Measurements from ENCODE around the gene THSD7B.

DNA sequence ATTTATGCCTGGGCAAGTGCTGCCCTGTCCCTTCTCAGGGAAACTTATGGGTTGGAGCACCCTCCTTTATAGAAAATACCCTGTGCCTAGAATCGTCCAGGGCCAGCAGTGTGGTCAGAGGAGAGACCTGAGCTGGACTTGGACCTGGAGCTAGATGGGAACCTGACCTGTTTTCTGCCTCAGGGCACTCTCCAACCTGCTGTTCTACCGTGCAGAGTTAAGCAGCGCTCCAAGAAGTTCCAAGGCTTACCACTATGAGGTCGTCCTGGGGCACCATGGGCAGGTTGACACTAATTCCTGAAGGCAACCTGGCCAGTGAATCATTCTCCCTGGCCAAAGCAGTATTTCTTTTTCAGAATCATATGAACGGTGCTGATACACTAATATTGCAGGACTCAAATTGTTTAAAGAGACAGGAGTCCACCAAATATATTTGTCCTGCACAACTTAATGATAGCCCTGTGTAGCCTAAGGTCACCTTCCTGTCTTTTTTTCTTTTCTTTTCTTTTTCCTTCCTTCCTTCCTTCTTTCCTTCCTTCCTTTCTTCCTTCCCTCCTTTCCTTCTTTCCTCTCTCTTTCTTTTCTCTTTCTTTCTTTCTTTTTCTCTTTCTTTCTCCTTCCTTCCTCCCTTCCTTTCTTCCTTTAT is 743.5 kb downstream of the THSD7B start:
- TF ChIP-seq, protein P1, sequence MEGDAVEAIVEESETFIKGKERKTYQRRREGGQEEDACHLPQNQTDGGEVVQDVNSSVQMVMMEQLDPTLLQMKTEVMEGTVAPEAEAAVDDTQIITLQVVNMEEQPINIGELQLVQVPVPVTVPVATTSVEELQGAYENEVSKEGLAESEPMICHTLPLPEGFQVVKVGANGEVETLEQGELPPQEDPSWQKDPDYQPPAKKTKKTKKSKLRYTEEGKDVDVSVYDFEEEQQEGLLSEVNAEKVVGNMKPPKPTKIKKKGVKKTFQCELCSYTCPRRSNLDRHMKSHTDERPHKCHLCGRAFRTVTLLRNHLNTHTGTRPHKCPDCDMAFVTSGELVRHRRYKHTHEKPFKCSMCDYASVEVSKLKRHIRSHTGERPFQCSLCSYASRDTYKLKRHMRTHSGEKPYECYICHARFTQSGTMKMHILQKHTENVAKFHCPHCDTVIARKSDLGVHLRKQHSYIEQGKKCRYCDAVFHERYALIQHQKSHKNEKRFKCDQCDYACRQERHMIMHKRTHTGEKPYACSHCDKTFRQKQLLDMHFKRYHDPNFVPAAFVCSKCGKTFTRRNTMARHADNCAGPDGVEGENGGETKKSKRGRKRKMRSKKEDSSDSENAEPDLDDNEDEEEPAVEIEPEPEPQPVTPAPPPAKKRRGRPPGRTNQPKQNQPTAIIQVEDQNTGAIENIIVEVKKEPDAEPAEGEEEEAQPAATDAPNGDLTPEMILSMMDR (IDR thresholded peaks at IDR 0.05), result no peak
- TF ChIP-seq POLR2A (IDR thresholded peaks at IDR 0.05), result no peak

Data from Peyer's patch (tissue), 4 donors.